Fibroblast of the aortic adventitia (primary cell): ENCODE measurements around the gene SLC46A3. TPM values are rescaled to one million over a fixed set of nuclear protein-coding genes. Genes with fewer than 3 reads are reported as not detected.
"Not testable (repeated sequence)": the region's sequence is repeated elsewhere in the genome, so short reads cannot be mapped to it uniquely, and the experiment has no call there.

Experiments used
- DNase-seq: peaks from one replicate; pipeline ENCODE4 v3.0.0-alpha.2; 2010; ENCODE audit warnings: low read depth
- H3K4me3 ChIP-seq: 2 replicates; pipeline ENCODE4 v1.5.1; 2011; ENCODE audit warnings: low read depth, mild to moderate bottlenecking, control low read depth, low read length, moderate library complexity
- CTCF ChIP-seq: IDR thresholded peaks from 2 replicates; pipeline ENCODE4 v1.5.1; 2011; ENCODE audit warnings: mild to moderate bottlenecking, low read length, control low read depth, inconsistent platforms; ENCODE audit not compliant: insufficient read depth
- total RNA-seq: library from RNA; depleted of rRNA; stranded (reverse); fragments of >200 nt; gene quantifications from 2 replicates; pipeline ENCODE4 v1.2.3, GENCODE V29; 2012; ENCODE audit warnings: low replicate concordance

SLC46A3 gene
- total RNA-seq, 1 donor: 3.4 TPM

- H3K4me3 ChIP-seq: no peak overlapping the region
- DNase-seq: peak; percentile 78
- TF ChIP-seq CTCF: no peak
Observed at GRCh38 chr13:28707629-28708427, 10.9 kb downstream of the SLC46A3 start.

- H3K4me3 ChIP-seq: no peak overlapping the region
- no peak for TF ChIP-seq CTCF
- peak; percentile 32 for DNase-seq
Observed at GRCh38 chr13:28705461-28706083, 13.2 kb downstream of the SLC46A3 start.

- TF ChIP-seq CTCF: no peak
- no peak for DNase-seq
- no peak overlapping the region for H3K4me3 ChIP-seq
Observed at GRCh38 chr13:28704919-28705318, 13.9 kb downstream of the SLC46A3 start.

GRCh38 chr13:28704282-28704681 lies 14.5 kb downstream of the SLC46A3 start:
- H3K4me3 ChIP-seq: no peak overlapping the region
- TF ChIP-seq CTCF: no peak
- no peak for DNase-seq

- TF ChIP-seq CTCF: no peak
- no peak for DNase-seq
- no peak overlapping the region for H3K4me3 ChIP-seq
Observed at GRCh38 chr13:28699246-28699645, 19.5 kb downstream of the SLC46A3 start.

- TF ChIP-seq CTCF: no peak
- DNase-seq: no peak
- no peak overlapping the region for H3K4me3 ChIP-seq
Observed at GRCh38 chr13:28697441-28697840, 21.3 kb downstream of the SLC46A3 start.

- DNase-seq: peak; percentile 40
- H3K4me3 ChIP-seq: not testable (repeated sequence)
Observed at GRCh38 chr13:28693605-28694491, 24.9 kb downstream of the SLC46A3 start.
